HUES64 (cell line): Measurements from ENCODE around the gene ZBBX.

ENCODE experiments used
- H3K27ac ChIP-seq: 2 replicates; pipeline ENCODE4 v1.7.0; 2013; ENCODE audit warnings: low read depth, low read length, inconsistent platforms
- H3K27me3 ChIP-seq: 2 replicates; pipeline ENCODE4 v1.6.1; 2013; ENCODE audit warnings: mild to moderate bottlenecking, low read length; ENCODE audit not compliant: insufficient read depth
- H3K36me3 ChIP-seq: 2 replicates; pipeline ENCODE4 v1.6.1; 2013; ENCODE audit warnings: mild to moderate bottlenecking, low read length; ENCODE audit not compliant: insufficient read depth
- H3K4me1 ChIP-seq: 2 replicates; pipeline ENCODE4 v1.6.1; 2013; ENCODE audit warnings: mild to moderate bottlenecking, low read length, moderate library complexity; ENCODE audit not compliant: insufficient read depth
- H3K4me3 ChIP-seq: 2 replicates; pipeline ENCODE4 v1.5.1; 2013; ENCODE audit warnings: mild to moderate bottlenecking, low read length, moderate library complexity
- H3K9ac ChIP-seq: 2 replicates; pipeline ENCODE4 v1.6.1; 2013; ENCODE audit warnings: mild to moderate bottlenecking, low read depth, low read length
- H3K9me3 ChIP-seq: 2 replicates; pipeline ENCODE4 v1.6.1; 2013; ENCODE audit warnings: low read depth, low read length; ENCODE audit not compliant: insufficient read depth
- WGBS: fragments of 150-250, 120-280 bp; methylation state at CpG from one replicate; pipeline ENCODE4 v1.1.7; 2013; ENCODE audit warnings: missing lambda C conversion rate; 5-methylcytosine and 5-hydroxymethylcytosine counted together

ZBBX gene

DNA sequence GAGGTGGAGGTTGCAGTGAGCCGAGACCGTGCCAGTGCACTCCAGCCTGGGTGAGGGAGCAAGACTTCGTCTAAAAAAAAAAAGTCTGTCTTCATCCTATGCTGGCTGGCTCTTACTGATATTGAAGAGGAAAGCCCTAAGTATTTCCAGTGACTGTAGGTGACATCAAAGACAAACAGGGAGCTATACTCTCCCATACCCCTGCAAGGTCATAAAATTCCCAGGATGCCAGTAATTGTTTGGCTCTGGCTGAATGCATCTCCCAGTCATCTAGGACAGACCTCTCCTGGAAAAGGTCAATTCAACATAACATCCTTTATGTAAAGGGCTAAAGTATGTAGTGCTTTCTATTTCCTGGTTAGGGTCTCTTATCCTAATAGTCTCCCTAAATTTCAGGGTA is 8.0 kb downstream of the ZBBX start:
- 83% methylated on average over 3 of the region's 3 CpGs for whole genome bisulfite sequencing
- Histone ChIP-seq H3K9me3 (no peaks in the 10 kb centered on the region), H3K36me3 (no peaks in the 10 kb centered on the region), H3K9ac (no peak overlapping the region), H3K4me1 (0 out of 2 replicates have a peak, but pooled peaks cover 4% of the 10 kb centered on the region), H3K4me3 (no peak overlapping the region), H3K27ac (no peak overlapping the region), H3K27me3 (no peaks in the 10 kb centered on the region)

GRCh38 chr3:167361948-167362347 is 18.1 kb downstream of the ZBBX start:
- Histone ChIP-seq H3K4me3 (no peak overlapping the region), H3K27me3 (no peaks in the 10 kb centered on the region), H3K9me3 (no peaks in the 10 kb centered on the region), H3K36me3 (no peaks in the 10 kb centered on the region), H3K27ac (no peak overlapping the region), H3K4me1 (no peaks in the 10 kb centered on the region), H3K9ac (no peak overlapping the region)
- no CpG with 5 or more reads among the region's 1 CpG for WGBS

DNA sequence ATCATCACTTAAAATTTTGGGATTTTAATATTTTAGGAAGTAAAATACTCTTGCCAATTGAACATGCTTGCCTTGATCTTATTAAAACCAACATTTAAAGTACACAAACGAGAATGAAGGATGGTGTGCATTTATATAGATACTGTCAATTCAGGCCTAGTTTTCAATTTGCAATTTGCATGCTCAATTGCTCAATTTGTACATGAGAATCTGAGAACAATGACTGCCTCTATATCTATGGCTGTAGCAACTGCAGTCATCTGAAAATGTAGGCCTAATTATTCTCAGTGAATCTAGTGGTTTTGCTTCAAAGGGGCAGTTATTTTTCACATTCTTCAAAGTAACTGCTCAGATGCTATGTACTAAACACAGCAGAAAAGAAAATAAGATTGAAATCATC is 18.8 kb downstream of the ZBBX start:
- no peaks in the 10 kb centered on the region for H3K4me1 ChIP-seq
- H3K27ac ChIP-seq, result no peak overlapping the region
- H3K4me3 ChIP-seq, result no peak overlapping the region
- WGBS, result 100% methylated on average over 1 of the region's 1 CpG
- no peaks in the 10 kb centered on the region for H3K9me3 ChIP-seq
- H3K9ac ChIP-seq, result no peak overlapping the region
- no peaks in the 10 kb centered on the region for H3K36me3 ChIP-seq
- H3K27me3 ChIP-seq, result no peaks in the 10 kb centered on the region

DNA sequence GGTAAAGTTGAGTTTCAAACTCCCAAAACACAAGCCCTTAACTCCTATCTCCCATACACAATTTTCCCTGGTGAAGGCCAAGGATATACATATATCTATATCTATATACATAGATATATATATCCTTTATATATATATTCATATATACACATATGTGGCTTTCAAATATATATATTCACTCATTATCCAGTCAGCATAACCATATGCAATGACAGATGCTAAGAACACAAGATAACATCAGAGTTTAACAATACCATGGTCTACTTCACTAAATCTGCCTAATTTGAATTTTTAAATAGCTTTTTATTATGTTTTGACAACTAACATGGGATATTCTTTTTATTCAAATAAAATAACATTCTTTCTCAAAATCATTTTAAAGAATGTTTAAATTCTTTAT is 24.7 kb downstream of the ZBBX start:
- Histone ChIP-seq H3K4me3 (no peak overlapping the region), H3K27ac (no peak overlapping the region), H3K9me3 (no peaks in the 10 kb centered on the region), H3K36me3 (no peaks in the 10 kb centered on the region), H3K9ac (no peak overlapping the region), H3K27me3 (no peaks in the 10 kb centered on the region), H3K4me1 (no peaks in the 10 kb centered on the region)

DNA sequence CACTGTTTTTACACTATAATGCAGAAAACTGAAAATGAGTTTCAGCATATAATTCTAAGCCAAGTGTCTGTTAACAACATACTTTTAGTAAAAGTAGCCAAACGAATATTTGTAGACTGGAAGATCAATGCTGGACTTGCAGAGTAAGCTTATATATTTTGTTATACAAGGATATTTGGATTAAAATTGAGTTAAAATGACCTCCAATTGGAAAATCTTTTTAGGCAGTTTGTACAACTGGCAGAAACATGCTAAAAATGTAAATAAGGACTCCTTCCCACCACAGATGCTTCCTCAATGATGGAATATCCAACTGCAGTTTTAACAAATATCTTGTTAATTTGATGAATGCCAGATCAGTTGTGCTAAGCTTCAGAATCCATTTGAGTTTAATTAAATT is 25.3 kb downstream of the ZBBX start:
- Histone ChIP-seq H3K9me3 (no peaks in the 10 kb centered on the region), H3K4me1 (no peaks in the 10 kb centered on the region), H3K27ac (no peak overlapping the region), H3K27me3 (no peaks in the 10 kb centered on the region), H3K4me3 (no peak overlapping the region), H3K36me3 (no peaks in the 10 kb centered on the region), H3K9ac (no peak overlapping the region)
- 83% methylated on average over 1 of the region's 1 CpG for WGBS

DNA sequence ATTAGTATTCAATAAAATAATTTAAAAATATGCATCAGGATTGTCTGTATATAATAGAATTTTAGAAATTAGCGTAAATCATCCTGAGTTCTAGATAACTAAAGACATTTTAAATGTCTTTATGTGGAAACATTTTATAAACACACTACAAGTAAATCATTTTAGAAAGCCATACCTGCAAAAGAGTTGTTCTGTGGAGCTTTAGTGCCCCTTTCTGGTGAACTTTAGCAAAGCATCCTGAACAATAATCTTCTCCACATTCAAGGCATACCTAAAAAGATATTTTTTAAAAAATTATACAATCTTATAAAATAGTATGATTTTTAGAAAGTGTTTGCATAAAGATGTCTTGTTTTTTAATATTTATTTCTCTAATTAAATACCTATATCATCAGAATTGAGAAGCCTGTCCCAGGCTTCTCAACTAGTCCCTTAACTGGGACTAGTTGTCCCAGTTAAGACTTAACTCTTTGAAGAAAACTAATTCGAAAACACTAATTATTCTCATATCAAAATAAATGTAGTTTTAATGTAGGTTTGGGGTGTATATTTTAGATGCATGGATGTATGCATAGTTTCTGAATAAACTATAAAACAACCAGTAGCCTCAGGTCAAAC is 29.7 kb downstream of the ZBBX start:
- H3K4me3 ChIP-seq, result no peak overlapping the region
- H3K9ac ChIP-seq, result no peak overlapping the region
- no peaks in the 10 kb centered on the region for H3K4me1 ChIP-seq
- no peaks in the 10 kb centered on the region for H3K36me3 ChIP-seq
- no peaks in the 10 kb centered on the region for H3K9me3 ChIP-seq
- no peak overlapping the region for H3K27ac ChIP-seq
- H3K27me3 ChIP-seq, result no peaks in the 10 kb centered on the region
- WGBS, result no CpG with 5 or more reads among the region's 2 CpGs

DNA sequence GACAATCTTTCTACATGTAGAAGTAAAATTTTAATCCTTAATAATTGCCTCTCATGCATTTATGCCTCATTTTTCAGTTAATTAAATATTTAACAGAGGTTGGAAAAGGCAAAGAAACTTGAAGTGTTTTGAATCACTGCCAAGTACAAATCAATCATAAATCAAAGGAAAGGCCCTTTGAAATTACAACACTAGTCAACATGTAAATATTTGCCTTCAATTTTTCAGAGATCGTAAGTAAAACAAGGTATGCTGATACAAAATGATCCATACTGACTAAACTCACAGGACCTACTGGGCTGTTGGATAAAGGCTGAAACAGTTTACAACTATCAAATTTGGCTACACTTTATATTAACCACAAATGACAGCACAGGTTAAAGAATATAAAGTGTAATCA is 33.9 kb downstream of the ZBBX start:
- H3K4me1 ChIP-seq, result no peaks in the 10 kb centered on the region
- H3K4me3 ChIP-seq, result no peak overlapping the region
- no peaks in the 10 kb centered on the region for H3K9me3 ChIP-seq
- 93% methylated on average over 1 of the region's 1 CpG for WGBS
- no peak overlapping the region for H3K9ac ChIP-seq
- no peaks in the 10 kb centered on the region for H3K27me3 ChIP-seq
- no peak overlapping the region for H3K27ac ChIP-seq
- H3K36me3 ChIP-seq, result no peaks in the 10 kb centered on the region

GRCh38 chr3:167330993-167331785 is 48.9 kb downstream of the ZBBX start:
- no peak overlapping the region for H3K27ac ChIP-seq
- WGBS, result 96% methylated on average over 5 of the region's 5 CpGs

DNA sequence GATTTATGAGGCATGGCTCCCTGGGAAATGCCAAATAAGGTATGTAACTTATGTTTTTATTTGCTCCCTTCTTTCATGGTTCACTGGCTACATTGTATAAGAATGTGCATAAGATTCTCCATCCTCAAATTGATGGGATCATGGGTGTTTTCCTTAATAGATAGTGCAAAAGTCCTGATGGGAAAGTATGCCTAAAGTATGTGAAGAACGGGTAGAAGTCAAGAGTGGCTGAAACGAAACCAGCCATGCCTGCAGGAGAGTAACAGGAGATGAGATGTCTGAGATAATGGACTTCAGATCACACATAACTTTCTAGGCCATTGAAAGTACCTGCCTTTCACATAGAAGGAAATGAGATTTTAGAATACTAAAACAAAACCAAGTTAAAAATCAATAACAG is 56.5 kb downstream of the ZBBX start:
- H3K4me3 ChIP-seq, result no peak overlapping the region
- no peaks in the 10 kb centered on the region for H3K4me1 ChIP-seq
- no peaks in the 10 kb centered on the region for H3K9me3 ChIP-seq
- no peaks in the 10 kb centered on the region for H3K36me3 ChIP-seq
- no peak overlapping the region for H3K27ac ChIP-seq
- WGBS, result 92% methylated on average over 2 of the region's 2 CpGs
- no peaks in the 10 kb centered on the region for H3K27me3 ChIP-seq
- no peak overlapping the region for H3K9ac ChIP-seq

More at GRCh38 chr3:167330993-167331785, 48.9 kb downstream of the ZBBX start:
- Histone ChIP-seq H3K9ac (no peak overlapping the region), H3K27me3 (no peaks in the 10 kb centered on the region), H3K9me3 (no peaks in the 10 kb centered on the region), H3K4me3 (no peak overlapping the region), H3K36me3 (no peaks in the 10 kb centered on the region), H3K4me1 (no peaks in the 10 kb centered on the region)

DNA sequence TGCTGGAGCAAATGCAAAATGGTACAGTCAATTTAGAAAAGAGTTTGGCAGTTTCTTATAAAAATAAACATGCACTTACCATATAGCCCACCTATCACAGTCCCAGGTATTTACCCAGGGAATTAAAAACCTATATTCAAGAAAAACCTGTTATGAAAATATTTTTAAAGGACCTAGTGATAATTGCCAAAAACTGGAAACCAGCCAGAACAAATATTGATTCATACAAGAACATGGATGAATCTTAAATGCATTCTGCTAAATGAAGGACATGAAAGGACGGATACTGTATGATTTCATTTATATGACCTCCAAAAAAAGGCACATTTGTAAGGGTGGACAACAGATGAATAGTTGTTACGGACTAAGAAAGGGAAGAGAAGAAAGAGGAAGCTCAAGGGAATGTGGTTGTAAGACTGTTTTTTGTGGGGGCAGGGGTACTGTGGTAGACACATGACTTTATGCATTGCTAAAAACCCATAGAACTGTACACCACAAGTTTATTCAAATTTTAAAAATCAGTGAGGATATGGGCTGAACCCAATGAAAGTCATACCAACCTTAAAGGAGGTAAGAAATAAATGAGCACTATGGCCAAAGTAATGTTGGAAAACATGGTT is 61.0 kb downstream of the ZBBX start:
- Histone ChIP-seq H3K4me3 (no peak overlapping the region), H3K36me3 (no peaks in the 10 kb centered on the region), H3K9ac (no peak overlapping the region), H3K27ac (no peak overlapping the region), H3K4me1 (no peaks in the 10 kb centered on the region), H3K27me3 (no peaks in the 10 kb centered on the region), H3K9me3 (no peaks in the 10 kb centered on the region)
- WGBS, result 98% methylated on average over 2 of the region's 2 CpGs

GRCh38 chr3:167318306-167318705 is 61.8 kb downstream of the ZBBX start:
- Histone ChIP-seq H3K27ac (no peak overlapping the region), H3K27me3 (no peaks in the 10 kb centered on the region), H3K4me3 (no peak overlapping the region), H3K9ac (no peak overlapping the region), H3K36me3 (no peaks in the 10 kb centered on the region), H3K4me1 (no peaks in the 10 kb centered on the region), H3K9me3 (no peaks in the 10 kb centered on the region)
- 93% methylated on average over 1 of the region's 2 CpGs for WGBS
